ENCODE data around the gene IHH.
A peak's percentile ranks its signal among the peaks of the same experiment; 100 is the strongest.

The IHH gene

DNA sequence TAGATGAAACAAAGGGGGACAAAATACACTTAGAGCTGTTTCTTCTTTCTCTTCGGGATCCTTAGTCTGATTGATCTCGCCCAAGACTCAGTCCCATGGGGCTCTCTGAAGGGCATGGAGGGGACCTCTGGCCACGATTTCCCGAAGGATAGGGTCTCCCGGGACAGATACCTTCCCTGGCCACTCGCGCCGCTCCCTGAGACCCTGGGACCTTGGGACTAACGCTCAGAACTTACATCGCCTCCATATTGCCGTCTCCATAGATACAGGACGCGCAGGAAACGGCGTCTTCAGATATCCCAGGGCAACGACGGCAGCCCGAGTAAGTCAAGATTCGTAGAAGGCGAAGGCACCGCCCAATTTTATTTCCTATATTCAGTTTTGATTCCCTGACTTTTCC, 19.5 kb downstream of the IHH start, which contains the start of gene CFAP65:
Gene CFAP65, minus strand, starts transcription at position 265 of the 400 bp plus-strand sequence. CDS start 2,468 bp downstream, outside the sequence.
- no peak for DNase-seq (ENCODE audit: low read depth in 3 of 3)

DNA sequence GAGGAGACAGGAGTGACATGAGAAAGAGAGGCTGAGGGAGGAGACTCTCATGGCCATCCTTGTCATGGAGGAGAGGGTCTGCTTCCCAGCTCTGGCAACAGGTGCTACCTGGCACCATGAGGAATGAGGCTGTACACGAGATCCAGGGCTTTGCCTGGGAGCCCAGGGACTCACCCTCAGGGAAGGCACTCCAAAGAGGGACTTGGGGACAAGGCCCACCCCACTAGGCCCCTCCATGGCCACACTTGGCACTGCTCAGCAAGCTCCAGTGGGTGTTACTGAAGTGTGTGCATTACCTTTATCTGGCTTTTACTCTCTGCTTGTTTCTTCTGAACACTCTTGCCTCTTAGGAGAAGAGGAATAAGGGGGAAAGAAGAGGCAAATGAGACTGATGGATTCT, 22.1 kb downstream of the IHH start:
- DNase-seq (ENCODE audit: low read depth in 3 of 3): no peak

DNA sequence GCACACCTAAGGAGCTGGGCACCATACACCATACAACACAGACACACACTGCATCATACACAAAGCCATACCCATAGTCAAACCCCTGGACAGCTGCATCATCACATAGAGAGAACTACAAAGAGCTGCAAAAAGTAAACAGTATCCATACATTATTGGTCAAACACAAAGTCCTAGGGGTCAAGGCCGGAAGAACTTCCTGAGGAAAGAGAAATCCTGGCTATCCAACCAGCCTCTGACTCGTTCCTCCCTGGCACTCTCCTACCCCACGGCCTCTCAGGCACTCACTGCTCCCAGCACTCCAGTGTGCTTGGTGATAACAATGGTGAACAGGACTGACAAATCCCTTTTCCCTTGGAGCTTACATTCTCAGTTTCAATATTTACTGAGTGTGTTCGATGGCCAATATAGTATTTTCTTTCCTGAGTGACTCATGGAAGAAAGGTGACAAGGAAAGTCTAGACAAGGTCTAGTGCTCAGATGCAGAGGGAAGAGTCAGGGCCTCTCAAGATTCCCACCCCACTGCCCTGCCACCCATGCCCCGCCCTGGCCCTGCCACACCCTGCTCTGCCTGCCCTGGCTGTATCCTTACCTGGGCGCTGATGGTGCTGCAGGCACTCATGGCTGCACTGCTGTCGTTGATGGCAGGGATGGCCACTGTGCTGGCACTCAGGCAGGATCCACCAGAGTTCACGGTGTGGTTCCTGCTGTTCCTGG, 22.8 kb downstream of the IHH start:
- no peak for DNase-seq (ENCODE audit: low read depth in 3 of 3)

DNA sequence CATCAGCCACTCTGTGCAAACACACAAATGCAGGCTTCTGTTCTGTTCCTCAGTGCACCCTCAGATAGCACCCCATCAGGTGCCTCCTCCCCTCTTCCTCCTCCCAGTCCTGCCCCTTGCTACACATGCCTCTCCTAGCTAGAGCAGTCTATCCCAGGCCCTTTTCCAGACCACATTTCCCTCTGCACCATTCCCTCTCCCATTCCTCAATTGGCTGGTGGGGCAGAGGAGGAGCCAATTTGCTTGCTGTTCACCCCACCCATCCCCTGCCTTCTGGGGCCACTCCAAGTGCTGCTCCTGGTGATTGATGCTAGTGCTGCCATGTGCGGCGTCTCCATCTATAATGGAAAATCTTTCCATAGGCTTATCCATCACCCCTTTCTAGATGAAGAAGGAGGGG, 24.8 kb downstream of the IHH start:
- no peak for DNase-seq (ENCODE audit: low read depth in 3 of 3)

DNA sequence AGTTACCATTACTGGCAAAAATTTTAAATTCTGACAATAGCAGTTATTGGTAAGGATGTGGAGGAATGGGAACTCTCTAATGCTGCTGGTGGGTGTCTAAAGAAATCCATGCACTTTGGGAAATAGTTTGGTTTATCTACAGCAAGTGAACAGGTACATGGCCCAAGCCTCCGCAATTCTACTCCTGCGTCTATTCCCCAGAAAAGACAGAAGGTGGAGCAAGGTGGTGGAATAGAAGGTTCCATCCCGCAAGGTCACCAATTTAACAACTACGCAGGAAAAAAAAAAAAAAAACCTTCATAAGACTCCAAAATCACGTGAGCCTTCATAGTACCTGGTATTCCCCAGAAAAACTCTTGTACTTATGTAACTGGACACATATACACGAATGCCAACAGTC, 25.9 kb downstream of the IHH start:
- no peak for DNase-seq (ENCODE audit: low read depth in 3 of 3)

DNA sequence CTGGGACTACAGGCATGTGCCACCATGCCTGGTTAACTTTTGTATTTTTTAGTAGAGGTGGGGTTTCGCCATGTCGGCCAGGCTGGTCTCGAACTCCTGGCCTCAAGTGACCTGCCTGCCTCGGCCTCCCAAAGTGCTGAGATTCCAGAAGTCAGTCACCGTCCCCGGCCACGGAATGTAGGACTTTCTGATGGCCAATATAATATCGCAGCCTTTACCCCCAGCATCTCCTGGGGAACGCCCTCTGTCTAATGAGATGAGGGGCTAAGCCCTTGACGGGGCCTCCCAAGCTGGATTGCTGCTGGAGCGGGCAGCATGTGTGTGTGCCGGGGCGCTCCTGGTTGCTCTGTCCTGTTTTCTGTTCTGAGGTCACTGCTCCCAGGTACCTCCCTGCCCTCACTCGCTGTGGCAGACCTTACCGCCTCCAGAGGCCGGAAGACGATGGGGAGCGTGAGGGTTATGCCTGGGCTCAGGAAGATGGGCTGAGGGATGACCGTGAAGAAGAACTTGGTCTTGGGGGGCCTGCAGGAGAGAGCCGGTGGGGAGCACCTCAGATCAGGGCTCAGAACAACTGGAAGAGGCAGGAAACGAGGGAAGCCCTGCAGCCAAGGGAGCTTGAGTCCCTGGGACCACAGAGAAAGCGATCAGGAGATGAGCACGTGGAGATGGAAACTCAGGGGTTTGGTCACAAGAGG, 28.5 kb downstream of the IHH start:
- no peak for DNase-seq (ENCODE audit: low read depth in 3 of 3)

- DNase-seq (ENCODE audit: low read depth in 3 of 3): no peak
These were observed 29.5 kb downstream of the IHH start for GRCh38 chr2:219031005-219031738.

GRCh38 chr2:219030177-219030940, 30.4 kb downstream of the IHH start:
- DNase-seq (ENCODE audit: low read depth in 3 of 3): no peak

- peak; percentile 55 to 64 (median 63) for DNase-seq (ENCODE audit: low read depth in 3 of 3)
These were observed 30.9 kb downstream of the IHH start for GRCh38 chr2:219029829-219030165.

DNA sequence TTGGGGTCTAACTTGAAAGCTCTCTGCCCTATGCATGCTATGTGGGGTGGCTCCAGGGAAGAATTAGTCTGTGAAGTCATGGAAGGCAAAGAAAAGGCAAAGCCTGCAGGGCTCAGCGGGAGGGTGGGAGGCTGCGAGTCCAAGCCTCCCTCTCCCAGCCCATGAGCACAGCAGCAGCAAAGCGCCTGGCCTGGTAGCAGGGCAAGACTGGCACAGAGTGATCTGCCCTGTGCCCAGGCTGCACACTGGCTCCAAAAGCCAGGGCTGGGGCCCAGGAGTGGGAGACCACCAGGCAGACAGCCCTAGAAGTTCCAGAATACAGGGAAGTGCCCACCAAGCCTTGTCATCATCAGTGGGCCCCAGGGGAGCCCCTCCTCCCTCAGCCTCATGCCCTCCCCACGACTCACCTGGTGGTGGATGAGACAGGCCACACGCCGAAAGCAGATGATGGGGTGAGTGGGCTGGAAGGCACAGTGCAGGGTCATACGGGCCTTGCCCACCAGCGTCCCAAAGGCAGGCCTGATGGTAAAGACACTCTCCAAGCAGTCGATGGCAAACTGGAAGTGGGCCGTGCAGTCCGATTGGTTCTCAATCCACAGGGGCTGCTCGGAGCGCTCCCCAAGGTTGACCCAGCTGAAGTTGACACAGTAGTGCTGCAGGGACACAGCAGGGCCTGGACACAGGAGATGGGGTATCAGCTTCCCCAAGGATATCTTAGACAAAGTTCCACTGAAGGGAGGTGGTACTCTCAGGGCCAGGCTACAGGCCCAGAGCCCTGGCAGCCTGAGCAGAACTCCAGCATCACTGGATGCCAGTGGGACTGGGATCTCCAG, 31.5 kb downstream of the IHH start:
- DNase-seq (ENCODE audit: low read depth in 3 of 3): no peak

DNA sequence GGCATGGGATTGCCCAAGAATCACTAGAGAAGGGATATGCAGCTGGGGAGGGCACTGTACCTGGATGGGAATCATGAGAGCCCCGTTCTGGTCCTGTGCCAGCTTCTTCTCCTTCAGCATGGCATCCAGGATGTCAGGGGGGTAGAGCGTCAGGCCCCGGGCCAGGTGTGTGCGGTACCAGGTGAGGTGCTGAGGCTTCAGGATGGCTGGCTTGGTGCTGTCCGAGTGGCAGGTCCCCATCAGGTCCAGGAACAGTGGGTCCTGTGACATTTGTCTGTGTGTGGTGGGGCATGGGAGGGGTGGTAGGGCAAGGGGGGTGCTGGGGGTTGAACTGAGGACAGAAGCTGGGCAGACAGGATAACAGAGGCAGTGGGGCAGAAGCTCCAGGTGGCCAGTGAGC, 32.6 kb downstream of the IHH start:
- no peak for DNase-seq (ENCODE audit: low read depth in 3 of 3)

- DNase-seq (ENCODE audit: low read depth in 3 of 3): no peak
These were observed 33.1 kb downstream of the IHH start for GRCh38 chr2:219027511-219028055.

GRCh38 chr2:219026946-219027345, 33.8 kb downstream of the IHH start:
- no peak for DNase-seq (ENCODE audit: low read depth in 3 of 3)

GRCh38 chr2:219025637-219026585, 34.8 kb downstream of the IHH start:
- DNase-seq (ENCODE audit: low read depth in 3 of 3): no peak

- no peak for DNase-seq (ENCODE audit: low read depth in 3 of 3)
These were observed 36.7 kb downstream of the IHH start for GRCh38 chr2:219024059-219024458.

DNA sequence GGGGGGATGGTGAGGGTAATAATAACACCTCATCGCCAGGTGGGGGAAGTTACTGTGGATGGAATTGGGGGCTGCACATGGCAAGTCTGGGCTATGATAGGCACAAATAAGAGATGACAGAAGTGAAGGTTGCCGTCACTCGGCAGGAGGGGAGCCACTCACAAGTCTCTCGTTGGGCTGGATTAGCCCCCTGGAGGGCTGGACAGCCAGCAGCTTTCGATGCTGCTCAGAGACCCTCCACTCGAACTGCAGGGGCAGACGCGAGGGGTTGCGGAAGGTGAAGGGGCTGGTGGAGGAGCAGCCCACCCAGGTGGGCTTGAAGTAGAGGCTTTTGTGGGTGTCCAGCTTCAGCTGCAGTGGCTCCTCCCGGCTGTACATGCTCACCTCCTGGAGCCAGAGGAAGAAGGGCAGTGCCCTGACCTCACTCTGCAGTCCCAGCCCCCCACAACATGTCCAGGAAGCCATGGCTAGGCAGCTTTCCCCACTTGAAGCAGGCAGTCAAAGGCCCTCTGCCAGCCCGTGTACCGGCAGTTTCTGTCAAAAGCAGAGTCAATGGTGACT, 37.6 kb downstream of the IHH start:
- DNase-seq (ENCODE audit: low read depth in 3 of 3): no peak

DNA sequence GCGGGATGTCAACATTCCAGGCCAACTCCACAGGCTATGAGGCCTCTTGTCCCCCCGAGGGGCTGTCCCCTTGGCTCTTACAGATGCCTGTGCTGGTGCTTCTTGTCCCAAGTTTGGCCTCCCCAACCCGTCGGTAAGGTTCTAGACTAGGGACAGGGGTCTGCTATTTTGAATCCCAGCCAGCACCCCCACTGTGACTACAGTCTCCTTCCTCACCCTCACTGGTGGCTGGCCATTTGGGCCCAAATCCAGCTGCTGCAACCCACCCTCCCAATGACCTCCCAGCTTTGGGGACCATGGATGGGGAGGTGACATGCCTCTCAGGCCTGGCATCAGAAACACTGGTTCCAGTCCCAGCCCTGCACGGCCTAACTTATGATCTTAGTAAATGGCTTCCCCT, 38.1 kb downstream of the IHH start:
- DNase-seq (ENCODE audit: low read depth in 3 of 3): no peak

DNA sequence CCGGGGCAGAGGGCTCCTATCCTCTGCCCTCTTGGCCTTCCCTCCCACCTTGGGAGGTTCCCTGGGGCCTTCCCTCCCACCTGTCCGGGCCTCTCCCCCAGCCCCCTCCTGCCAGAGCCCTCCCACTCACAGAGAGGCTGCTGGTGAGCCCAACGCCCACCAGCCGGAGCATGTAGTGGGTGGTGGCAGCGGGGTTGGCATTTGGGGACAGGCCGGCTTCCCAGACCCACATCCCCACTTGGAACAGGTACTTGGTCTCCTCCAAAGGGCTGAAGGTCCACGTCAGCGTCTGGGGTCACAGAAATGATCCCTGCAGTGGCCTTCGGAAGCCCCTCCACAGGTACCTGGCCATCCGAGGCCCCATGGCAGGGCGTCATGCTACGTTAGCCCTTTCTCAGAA, 38.7 kb downstream of the IHH start:
- DNase-seq (ENCODE audit: low read depth in 3 of 3): no peak

GRCh38 chr2:219021591-219021990, 39.1 kb downstream of the IHH start:
- no peak for DNase-seq (ENCODE audit: low read depth in 3 of 3)

Measured in stimulated activated CD4-positive, alpha-beta T cell treated with anti-CD3 and anti-CD28 coated beads, TNF-alpha, amount 100 ng/mL, for 4 hours (primary cell).